Ectodermal cell (in vitro differentiated cells): ENCODE data around the gene NGEF.

Experiments
- H3K27ac ChIP-seq: 2 replicates; pipeline ENCODE4 v1.7.0; 2013; ENCODE audit warnings: mild to moderate bottlenecking, low read depth, low read length; ENCODE audit not compliant: insufficient read depth, poor library complexity, severe bottlenecking
- H3K27me3 ChIP-seq: 2 replicates; pipeline ENCODE4 v1.7.0; 2013; ENCODE audit warnings: mild to moderate bottlenecking, low read length; ENCODE audit not compliant: insufficient read depth, control insufficient read depth, poor library complexity, severe bottlenecking
- H3K36me3 ChIP-seq: one replicate; pipeline ENCODE4 v1.7.0; 2013; ENCODE audit warnings: low read length; ENCODE audit not compliant: control insufficient read depth, insufficient read depth
- H3K4me1 ChIP-seq: one replicate; pipeline ENCODE4 v1.7.0; 2013; ENCODE audit warnings: low read length; ENCODE audit not compliant: control insufficient read depth, insufficient read depth
- H3K4me3 ChIP-seq: 2 replicates; pipeline ENCODE4 v1.7.0; 2013; ENCODE audit warnings: low read depth, low read length, control low read depth; ENCODE audit not compliant: insufficient read depth
- H3K9me3 ChIP-seq: 2 replicates; pipeline ENCODE4 v1.7.0; 2013; ENCODE audit warnings: mild to moderate bottlenecking, low read length, moderate library complexity; ENCODE audit not compliant: control insufficient read depth
- WGBS, 2 experiments: methylation state at CpG; one replicate each; pipeline ENCODE4 v1.1.7; 2013; ENCODE audit warnings: missing lambda C conversion rate in 2 of 2; 5-methylcytosine and 5-hydroxymethylcytosine counted together

Gene NGEF

GRCh38 chr2:232999354-232999753 lies 13.7 kb downstream of the NGEF start:
- WGBS, 2 experiments: 80 to 82% methylated on average over 7 of the region's 7 CpGs
- no peak overlapping the region for H3K4me3 ChIP-seq
- H3K36me3 ChIP-seq: no peaks in the 10 kb centered on the region
- H3K27ac ChIP-seq: no peak overlapping the region
- H3K9me3 ChIP-seq: no peaks in the 10 kb centered on the region
- H3K27me3 ChIP-seq: no peaks in the 10 kb centered on the region
- H3K4me1 ChIP-seq: no peaks in the 10 kb centered on the region

DNA sequence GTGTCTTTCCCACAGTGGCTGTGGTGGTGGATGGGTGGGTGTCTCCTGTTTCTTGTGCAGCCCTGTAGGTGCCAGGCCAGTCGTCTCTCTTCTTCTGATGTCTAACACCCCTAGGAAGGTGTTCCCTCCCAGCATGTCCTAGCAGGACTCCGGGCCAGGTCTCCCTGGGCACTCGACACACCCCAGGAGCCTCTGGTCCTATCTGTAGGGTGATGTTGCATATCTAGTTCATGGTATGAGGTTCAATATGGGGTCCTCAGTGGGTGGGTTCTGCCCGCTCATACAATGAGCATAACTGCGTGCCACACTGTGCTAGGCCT lies 14.4 kb downstream of the NGEF start:
- no peaks in the 10 kb centered on the region for H3K27me3 ChIP-seq
- H3K4me3 ChIP-seq: no peak overlapping the region
- H3K27ac ChIP-seq: no peak overlapping the region
- H3K36me3 ChIP-seq: no peaks in the 10 kb centered on the region
- WGBS, 2 experiments: 81 to 83% methylated on average over 5 of the region's 5 CpGs
- no peaks in the 10 kb centered on the region for H3K4me1 ChIP-seq
- no peaks in the 10 kb centered on the region for H3K9me3 ChIP-seq

DNA sequence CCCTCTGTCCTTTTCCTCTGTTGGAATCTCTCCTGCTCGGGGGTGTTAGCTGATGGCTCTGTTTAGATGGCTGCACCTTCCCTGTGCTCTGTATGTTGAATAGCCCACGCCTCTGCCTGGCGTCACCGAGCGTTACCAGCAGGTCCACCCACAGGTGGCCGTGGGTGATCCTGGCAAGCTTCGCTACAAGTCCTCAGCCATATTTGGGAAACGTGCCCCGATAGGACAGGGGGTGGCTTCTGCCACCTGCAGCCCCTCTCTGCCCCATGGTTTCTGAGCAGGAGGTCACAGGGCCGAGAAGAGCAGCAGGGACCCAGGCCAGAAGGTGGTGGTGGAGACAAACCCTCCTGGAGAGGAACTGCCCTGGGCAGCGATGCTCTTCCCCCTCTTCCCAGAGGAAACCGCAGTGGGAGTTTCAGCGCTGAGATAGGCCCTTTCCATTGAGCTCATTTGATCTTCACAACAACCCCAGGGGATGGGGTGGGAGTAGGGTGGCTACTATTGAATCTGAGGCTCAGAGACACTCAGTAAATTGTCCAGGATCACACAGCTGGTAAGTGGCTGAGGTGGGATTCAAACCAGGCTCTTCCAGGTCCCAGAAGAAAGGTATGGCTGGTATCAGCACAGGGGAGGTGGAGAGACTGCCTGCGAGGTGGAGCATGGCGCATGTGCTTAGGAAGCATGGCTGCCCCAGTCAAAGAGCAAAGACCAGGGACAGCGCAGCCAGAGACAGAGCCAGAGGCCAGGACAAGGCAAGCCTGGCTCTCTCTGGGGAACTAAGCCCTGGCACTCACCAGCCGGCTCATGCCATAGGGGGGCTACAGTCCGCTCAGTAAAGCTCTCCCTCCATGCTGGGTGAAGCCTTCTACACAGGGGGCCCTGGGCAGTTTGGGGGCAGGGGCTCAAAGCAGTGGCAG lies 15.0 kb downstream of the NGEF start:
- Histone ChIP-seq H3K27ac (no peak overlapping the region), H3K27me3 (no peaks in the 10 kb centered on the region), H3K4me3 (no peak overlapping the region), H3K9me3 (no peaks in the 10 kb centered on the region), H3K36me3 (no peaks in the 10 kb centered on the region), H3K4me1 (no peaks in the 10 kb centered on the region)
- whole genome bisulfite sequencing, 2 experiments: 93% methylated on average over 17 to 18 of the region's 18 CpGs

- H3K9me3 ChIP-seq: no peaks in the 10 kb centered on the region
- no peaks in the 10 kb centered on the region for H3K27me3 ChIP-seq
- H3K4me3 ChIP-seq: no peak overlapping the region
- 79 to 87% methylated on average over 5 of the region's 5 CpGs for WGBS, 2 experiments
- H3K36me3 ChIP-seq: no peaks in the 10 kb centered on the region
- H3K27ac ChIP-seq: no peak overlapping the region
- no peaks in the 10 kb centered on the region for H3K4me1 ChIP-seq
Observed at GRCh38 chr2:232994446-232994845, 18.6 kb downstream of the NGEF start.

DNA sequence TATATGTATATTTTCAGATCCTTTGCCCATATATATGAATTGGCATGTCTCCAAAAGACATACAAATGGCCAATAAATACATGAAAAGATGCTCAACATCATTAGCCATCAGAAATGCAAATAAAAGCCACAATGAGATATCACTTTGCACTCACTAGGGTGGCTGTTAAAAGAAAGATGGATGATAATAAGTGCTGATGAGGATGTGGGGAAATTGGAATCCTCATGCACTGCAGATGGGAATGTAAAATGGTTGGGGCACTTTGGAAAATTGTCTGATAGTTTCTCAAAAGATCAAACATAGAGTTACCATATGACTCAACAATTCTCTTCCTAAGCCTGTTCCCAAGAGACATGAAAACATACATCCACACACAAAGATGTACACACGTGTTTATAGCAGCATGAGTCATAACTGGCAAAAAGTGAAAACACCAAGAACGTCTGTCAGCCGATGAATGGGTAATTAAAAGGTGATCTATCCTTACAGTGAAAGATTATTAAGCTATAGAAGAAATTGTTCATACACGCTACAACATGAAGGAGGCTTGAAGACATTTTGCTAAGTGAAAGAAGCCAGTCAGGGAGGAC lies 19.7 kb downstream of the NGEF start:
- 88 to 93% methylated on average over 4 of the region's 4 CpGs for WGBS, 2 experiments
- Histone ChIP-seq H3K4me3 (no peak overlapping the region), H3K27ac (no peak overlapping the region), H3K36me3 (no peaks in the 10 kb centered on the region), H3K4me1 (peaks cover 1% of the 10 kb centered on the region), H3K27me3 (no peaks in the 10 kb centered on the region), H3K9me3 (no peaks in the 10 kb centered on the region)

- Histone ChIP-seq H3K4me3 (no peak overlapping the region), H3K36me3 (no peaks in the 10 kb centered on the region), H3K9me3 (no peaks in the 10 kb centered on the region), H3K4me1 (peaks cover 12% of the 10 kb centered on the region), H3K27ac (no peak overlapping the region), H3K27me3 (no peaks in the 10 kb centered on the region)
- 91 to 95% methylated on average over 2 of the region's 2 CpGs for WGBS, 2 experiments
Observed at GRCh38 chr2:232986155-232986554, 26.9 kb downstream of the NGEF start.

DNA sequence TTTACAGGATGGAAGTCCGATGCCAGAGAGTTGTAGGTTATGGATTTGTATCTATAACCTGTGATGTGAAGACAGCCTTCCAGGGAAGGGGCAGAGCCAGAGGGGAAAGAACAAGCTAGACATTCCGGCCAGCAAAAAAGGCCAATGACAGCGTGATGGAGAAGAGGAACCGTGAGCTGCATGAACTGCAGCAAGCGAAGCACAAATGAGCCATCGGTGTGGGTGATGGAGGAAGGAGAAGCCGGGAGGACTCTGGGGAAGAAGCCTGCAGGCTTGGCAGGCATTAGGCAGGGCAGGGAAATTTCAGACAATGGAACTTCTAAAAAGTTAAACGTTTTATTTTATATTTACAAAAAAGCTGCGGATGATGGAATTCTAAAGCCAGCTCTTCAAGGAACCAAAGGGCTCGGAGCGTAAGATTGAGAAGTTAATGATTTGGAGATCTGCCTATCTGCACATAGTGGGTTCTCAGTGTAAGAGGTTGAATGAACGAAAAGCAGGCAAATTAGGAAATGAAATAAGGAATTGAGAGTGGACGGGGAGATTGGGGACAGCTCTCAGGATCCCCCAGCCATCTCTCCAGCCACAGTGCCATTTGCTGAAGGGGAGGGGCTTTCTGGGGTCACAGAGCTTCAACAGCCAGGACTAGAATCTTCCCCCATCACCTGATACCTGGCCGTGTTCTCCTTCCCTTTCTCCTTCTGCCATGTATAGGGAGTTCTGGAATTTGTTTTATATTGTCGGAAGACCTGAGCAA lies 28.4 kb downstream of the NGEF start:
- H3K4me1 ChIP-seq: peaks cover 12% of the 10 kb centered on the region
- no peaks in the 10 kb centered on the region for H3K36me3 ChIP-seq
- H3K9me3 ChIP-seq: no peaks in the 10 kb centered on the region
- H3K4me3 ChIP-seq: no peak overlapping the region
- no peak overlapping the region for H3K27ac ChIP-seq
- H3K27me3 ChIP-seq: no peaks in the 10 kb centered on the region
- 94 to 96% methylated on average over 13 to 15 of the region's 15 CpGs for WGBS, 2 experiments

DNA sequence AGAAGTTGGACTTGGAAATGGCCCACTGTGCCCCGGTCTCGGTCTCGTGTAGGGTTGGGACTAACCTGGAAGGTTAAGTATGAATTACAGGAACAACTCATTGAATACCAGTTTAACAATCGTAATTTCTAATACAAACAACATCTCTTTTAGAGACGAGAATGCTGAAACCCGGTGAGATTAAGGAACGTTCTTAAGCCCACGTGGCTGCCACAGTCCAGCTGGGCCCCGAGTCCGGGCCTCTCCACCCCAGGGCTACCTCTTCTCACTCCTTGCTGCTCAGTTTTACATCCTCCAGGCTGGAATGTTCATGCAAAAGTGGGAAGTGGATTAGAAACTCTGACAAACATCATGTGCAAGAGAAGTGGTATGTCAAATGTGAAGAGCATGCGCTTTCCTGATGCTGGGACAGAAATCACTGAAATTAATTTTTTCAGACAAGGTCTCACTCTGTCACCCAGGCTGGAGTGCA lies 29.4 kb downstream of the NGEF start:
- 87 to 89% methylated on average over 11 of the region's 11 CpGs for WGBS, 2 experiments

DNA sequence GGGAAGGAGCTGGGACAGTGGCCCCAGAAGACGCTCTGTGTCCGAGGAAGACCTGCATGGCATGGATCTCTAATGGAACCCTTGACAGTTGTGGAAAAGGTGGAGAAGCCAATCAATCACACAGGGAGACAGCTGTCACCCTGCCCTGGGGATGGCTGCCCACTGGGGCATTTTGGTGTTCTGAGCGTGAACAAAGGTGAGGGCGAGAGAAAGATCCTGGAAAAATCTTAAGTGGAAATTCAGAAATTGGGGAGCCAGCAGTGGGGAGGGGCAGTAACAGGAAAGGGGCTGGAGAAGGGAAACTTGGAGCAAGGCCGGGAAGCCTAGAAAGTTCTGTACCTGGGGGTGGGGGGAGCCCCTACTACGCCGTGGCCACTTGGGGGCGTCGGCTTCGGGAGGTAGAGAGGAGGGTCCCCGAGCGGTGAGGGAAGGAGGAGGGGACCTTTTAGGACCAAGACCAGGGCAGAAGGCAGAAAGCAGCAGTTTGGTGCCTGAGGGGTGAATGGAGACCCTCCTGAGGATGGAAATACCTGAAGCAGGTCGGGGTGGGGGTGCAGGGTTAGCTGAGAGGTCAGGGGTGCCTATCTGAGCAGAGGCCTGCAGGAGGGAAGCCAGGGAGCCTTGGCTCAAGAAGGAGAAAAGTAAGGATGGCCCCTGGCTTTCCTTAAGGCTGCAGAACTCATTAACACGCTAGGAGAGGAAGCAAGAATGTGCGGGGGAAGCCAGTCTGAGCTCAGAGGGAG lies 30.0 kb downstream of the NGEF start:
- H3K27ac ChIP-seq: no peak overlapping the region
- H3K4me1 ChIP-seq: peaks cover 12% of the 10 kb centered on the region
- no peaks in the 10 kb centered on the region for H3K36me3 ChIP-seq
- no peaks in the 10 kb centered on the region for H3K9me3 ChIP-seq
- no peak overlapping the region for H3K4me3 ChIP-seq
- H3K27me3 ChIP-seq: no peaks in the 10 kb centered on the region
- WGBS, 2 experiments: 38 to 45% methylated on average over 15 of the region's 15 CpGs

More for the DNA sequence above, 29.4 kb downstream of the NGEF start:
- Histone ChIP-seq H3K4me3 (no peak overlapping the region), H3K36me3 (no peaks in the 10 kb centered on the region), H3K9me3 (no peaks in the 10 kb centered on the region), H3K27ac (no peak overlapping the region), H3K27me3 (no peaks in the 10 kb centered on the region), H3K4me1 (peaks cover 12% of the 10 kb centered on the region)
